Fibroblast of skin of left biceps (primary cell): Measurements from ENCODE around the gene SDF2L1.
"Not testable (repeated sequence)": the region's sequence is repeated elsewhere in the genome, so short reads cannot be mapped to it uniquely, and the experiment has no call there.

Source experiments
- DNase-seq, 2 experiments: peaks; one replicate each; pipeline ENCODE4 v3.0.0-alpha.2; 2013; ENCODE audit warnings: low read depth in 2 of 2

Gene SDF2L1

DNA sequence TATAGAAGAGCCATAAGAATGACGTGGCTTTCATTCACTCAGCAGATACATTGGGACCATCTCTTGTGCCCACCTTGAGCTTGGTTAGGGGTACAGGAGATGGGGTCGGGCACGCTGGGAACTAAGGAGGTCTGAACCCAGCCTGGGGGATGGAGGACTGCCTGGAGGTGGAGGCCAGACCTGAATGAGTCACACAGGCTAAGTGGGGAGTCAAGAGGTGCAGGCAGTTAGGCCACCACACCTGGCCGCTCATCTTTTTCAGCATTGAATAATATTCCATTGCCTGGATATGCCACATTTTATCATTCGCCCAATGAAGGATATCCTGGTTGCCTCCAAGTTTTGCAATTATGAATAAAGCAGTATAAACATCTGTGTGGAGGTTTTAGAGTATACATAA, 19.9 kb downstream of the SDF2L1 start:
- no peak for DNase-seq

DNA sequence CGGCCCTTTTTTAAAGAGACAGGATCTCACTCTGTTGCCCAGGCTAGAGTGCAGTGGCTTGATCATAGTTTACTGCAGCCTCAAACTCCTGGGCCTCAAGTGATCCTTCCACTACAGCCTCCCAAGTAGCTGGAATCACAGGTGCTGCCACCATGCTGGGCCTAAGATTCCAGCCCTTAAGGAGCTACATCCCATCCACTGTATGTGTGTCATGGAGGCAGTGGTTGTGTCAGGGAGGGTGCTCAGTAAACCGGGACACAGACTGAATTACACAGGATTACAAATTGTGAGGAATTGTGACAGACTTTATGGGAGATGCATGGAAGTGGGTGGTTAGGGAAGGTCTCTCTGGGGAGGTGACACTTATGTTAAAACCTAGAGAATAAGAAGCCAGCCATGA, 21.6 kb downstream of the SDF2L1 start:
- DNase-seq = no peak

- no peak for DNase-seq
Observed at GRCh38 chr22:21665047-21665851, 23.1 kb downstream of the SDF2L1 start.

GRCh38 chr22:21666786-21667185, 24.7 kb downstream of the SDF2L1 start:
- no peak for DNase-seq

DNA sequence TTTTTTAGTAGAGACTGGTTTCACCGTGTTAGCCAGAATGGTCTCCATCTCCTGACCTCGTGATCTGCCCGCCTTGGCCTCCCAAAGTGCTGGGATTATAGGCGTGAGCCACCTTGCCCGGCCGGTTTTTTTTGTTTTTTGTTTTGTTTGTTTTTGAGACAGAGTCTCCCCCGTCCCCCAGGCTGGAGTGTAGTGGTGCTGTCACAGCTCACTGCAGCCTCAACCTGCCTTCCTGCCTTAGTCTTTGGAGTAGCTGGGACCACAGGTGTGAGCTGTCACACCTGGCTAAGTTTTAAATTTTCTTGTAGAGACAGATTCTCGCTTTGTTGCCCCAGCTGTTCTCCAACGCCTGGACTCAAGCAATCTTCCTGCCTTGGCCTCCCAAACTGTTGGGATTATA, 26.9 kb downstream of the SDF2L1 start:
- no peak for DNase-seq

DNA sequence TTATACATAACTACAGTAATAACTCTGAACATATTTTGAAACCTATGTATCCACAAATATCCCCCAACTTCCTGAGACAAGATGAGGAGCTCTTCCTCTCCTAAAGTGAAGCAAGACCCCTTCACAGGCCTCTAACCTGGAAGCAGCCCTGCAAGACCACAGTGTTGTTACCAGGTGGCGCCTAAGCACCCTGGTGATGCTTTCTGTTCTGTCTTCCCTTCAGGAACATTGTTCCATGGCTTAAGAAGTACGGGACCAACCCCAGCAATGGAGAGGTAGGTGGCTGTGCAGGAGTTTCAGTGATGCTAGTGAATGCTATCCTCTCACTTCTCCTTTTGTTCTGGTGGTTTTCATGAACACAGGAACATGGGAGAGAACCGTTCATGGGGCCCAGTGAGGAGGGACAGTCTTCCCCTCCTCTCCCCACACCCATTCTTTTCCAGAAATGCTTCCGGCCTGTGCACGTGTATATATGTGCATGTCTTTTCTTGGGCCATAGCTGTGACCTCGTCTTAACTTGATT, 30.1 kb downstream of the SDF2L1 start:
- no peak for DNase-seq

- DNase-seq = no peak
Observed at GRCh38 chr22:21673534-21674321, 31.6 kb downstream of the SDF2L1 start.

DNA sequence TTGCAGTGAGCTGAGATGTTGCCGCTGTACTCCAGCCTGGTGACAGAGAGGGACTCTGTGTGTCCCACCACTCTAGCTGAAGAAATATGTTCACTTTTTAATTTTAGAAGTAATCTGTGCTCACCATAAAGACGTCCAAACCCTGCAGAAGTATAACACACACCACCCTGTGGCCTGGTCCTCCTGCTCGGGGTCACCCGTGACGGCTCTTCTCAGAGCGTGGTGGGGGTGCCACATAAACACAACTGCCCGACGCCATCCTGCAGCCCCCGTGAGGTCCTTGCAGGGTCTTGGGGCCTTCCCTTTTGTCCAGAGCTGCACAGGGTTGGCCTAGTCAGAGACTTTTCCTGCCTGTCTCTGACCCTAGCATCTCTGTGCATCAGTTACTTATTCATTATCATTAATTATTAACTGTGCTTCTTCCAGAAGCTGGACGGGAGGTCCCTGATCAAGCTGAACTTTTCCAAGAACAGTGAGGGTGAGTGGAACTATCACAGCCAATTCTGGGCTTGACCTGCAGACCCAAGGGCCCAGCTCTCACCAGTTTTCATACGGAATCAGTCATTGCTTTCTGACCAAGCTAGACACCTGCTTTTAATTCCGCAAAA, 32.6 kb downstream of the SDF2L1 start:
- DNase-seq = no peak

DNA sequence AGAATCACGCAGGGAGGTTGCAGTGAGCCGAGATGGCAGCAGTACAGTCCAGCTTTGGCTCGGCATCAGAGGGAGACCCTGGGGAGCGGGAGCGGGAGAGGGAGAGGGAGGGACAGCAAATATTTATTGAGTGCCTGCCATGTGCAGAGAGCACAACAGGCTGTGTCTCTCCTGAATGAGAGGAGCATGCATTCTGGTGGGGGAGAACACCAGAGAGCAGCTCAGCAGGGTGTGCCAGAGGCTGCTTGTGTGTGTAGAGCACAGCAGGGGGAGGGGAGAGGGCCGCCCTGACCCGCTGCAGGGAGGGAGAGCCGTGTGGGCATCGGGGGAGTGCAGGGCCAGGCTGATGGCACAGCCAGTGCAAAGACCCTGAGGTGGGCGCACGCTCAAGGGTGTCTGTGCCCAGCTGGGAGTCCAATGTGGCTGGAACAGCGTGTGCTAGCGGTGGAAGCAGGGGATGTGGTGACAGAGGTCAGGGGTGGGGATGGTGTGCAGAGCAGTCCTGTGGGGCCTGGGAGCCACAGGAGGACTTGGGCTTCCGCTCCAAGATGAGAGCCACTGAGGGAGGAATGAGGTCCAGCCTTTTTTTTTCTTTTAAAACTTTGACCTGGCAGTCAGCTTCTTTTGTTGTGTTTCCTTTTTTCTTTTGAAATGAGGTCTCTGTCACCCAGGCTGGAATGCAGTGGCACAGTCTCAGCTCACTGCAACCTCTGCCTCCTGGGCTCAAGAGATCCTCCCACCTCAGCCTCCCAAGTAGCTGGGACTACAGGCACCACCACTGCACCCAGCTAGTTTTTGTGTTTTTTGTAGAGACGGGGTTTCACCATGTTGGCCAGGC, 35.7 kb downstream of the SDF2L1 start:
- DNase-seq = no peak

DNA sequence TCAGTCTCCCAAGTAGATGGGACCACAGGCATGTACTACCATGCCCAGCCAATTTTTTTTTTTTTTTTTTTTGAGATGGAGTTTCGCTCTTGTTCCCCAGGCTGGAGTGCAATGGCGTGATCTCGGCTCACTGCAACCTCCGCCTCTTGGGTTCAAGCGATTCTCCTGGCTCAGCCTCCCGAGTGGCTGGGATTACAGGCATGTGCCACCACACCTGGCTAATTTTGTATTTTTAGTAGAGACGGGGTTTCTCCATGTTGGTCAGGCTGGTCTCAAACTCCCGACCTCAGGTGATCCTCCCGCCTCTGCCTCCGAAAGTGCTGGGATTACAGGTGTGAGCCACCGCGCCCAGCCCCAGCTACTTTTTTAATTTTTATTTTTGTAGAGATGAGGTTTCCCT, 36.7 kb downstream of the SDF2L1 start:
- not testable (repeated sequence) for DNase-seq

DNA sequence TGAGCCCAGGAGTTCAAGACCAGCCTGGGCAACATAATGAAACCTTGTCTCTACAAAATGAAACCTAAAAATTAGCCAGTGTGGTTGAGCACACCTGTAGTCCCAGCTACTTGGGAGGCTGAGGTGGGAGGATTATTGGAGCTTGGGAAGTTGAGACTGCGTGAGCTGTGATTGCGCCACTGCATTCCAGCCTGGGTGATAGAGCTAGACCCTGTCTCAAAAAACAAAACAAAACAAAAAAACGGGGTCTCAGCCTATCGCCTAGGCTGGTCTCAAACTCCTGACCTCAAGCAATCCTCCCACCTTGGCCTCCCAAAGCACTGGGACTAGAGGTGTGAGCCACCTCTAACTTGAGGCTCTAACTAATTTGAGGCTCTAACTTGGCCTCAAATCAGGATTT, 37.3 kb downstream of the SDF2L1 start:
- no peak for DNase-seq

- DNase-seq = no peak
Observed at GRCh38 chr22:21680830-21681565, 38.9 kb downstream of the SDF2L1 start.

DNA sequence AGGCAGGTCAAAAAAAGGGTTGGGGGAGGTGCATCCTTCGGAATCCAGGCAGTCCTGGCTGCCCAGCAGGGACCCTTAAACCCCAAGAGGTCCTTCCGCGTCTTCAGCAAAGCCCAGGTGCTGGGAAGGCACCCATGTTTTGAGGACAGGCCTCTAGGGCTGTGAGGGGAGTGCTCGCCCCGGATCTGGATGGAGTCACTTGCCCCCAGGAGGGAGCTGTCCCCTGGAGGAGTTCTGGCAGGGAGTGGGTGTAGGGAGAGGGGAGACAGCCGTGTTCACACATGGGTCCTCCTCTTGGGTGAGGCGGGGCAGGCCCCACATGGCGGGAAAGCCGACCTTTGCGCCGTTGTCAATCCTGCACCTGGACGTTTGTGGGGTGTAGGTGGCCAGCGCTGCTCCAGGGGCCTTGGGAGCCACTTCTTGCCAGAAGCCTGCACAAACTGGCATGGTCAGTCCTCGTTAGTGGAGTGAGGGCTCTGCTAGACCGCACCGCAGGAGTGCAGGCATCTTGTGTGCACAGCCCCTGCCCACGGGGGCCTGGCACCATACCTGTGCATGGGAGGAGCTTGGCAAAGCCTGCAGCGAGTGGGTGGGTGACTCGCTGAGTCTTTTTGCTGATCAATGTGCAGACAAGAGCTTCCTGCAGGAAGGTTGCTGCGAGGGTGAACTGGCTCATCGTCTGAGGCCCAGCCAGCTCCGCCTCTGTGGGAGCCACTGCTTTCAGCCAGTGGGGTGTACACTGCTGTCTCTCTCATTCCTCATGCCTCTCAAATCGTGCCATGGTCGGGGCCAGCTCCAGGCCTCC, 39.7 kb downstream of the SDF2L1 start:
- DNase-seq = no peak

GRCh38 chr22:21682385-21683175, 40.5 kb downstream of the SDF2L1 start:
- no peak for DNase-seq

DNA sequence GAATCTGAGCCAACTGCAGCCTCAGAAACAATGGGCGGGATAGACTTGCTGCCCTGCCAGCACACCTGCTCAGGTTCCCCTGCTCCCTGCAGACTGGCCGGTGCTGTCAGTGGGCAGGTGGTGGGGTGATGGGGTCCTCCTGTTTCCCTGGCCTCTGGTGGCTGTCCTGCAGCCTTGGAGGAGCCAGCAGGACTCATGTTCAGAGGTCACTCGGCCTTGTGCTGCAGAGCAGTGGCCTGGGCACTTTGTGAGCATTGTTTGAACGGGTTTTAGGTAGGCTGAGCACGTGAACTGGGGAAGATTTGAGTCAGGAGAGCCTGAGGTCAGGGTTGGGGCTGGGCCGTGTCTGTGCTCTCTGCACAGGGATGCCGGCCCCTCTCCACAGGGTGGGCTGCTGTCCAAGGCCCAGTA, 41.3 kb downstream of the SDF2L1 start:
- no peak for DNase-seq

- DNase-seq = no peak
Observed at GRCh38 chr22:21684492-21685163, 42.5 kb downstream of the SDF2L1 start.

GRCh38 chr22:21685164-21685513, 43.0 kb downstream of the SDF2L1 start:
- DNase-seq = no peak

DNA sequence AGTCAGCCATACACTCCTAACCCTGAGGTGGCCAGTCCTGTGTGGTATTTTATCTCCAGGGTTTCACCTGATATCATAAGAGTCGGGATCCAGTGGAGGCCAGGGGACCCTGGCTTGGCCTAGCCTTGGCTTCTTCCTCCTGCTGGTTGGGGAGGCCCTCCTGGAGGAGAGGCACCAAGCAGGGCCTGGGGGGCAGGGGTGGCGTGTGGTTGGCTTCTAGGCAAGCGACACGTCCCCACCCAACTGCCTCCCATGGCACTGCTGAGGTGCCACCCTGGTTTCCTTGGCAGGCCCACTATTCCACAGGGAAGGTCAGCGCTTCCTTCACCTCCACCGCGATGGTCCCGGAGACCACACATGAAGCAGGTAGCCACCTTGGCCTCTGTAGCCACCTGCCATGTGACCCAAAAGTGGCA, 44.1 kb downstream of the SDF2L1 start:
- DNase-seq = no peak
